ENCODE measurements around the gene MAGEF1. TPM values are rescaled to one million over a fixed set of nuclear protein-coding genes. Genes with fewer than 3 reads are reported as not detected.

MAGEF1 gene
- total RNA-seq, 2 donors from 2014 or later, result 61.3 to 86.5 TPM

GRCh38 chr3:184737641-184738505 is 26.0 kb upstream of the MAGEF1 start:
- H3K27me3 ChIP-seq (ENCODE audit: control insufficient read depth, insufficient read depth, low read length, poor library complexity, severe bottlenecking), result no peaks in the 10 kb centered on the region
- no peak overlapping the region for H3K27ac Mint-ChIP-seq
- no peaks in the 10 kb centered on the region for H3K9me3 ChIP-seq (ENCODE audit: control insufficient read depth, low read length)
- no peaks in the 10 kb centered on the region for H3K9me3 Mint-ChIP-seq
- no peak overlapping the region for H3K9ac ChIP-seq (ENCODE audit: extremely low read depth, low read length, poor library complexity, severe bottlenecking)
- no peaks in the 10 kb centered on the region for H3K36me3 Mint-ChIP-seq (ENCODE audit: low read depth)
- no peak for TF ChIP-seq CTCF (conservative IDR thresholded peaks at IDR 0.05)
- no peak overlapping the region for H3K4me3 Mint-ChIP-seq
- DNase-seq, result peak; percentile 45
- H3K27ac ChIP-seq (ENCODE audit: low read depth, low read length), result no peak overlapping the region
- 83 to 92% methylated on average over 10 to 14 of the region's 15 CpGs for WGBS, 2 experiments (ENCODE audit: insufficient coverage in 1 of 2, insufficient read length in 1 of 2)
- H3K36me3 ChIP-seq (ENCODE audit: control insufficient read depth, insufficient read depth, low read length), result no peaks in the 10 kb centered on the region
- H3K4me3 ChIP-seq (ENCODE audit: low read length), result no peak overlapping the region
- peaks cover 58% of the 10 kb centered on the region for H3K4me1 Mint-ChIP-seq
- peaks cover 5% of the 10 kb centered on the region for H3K27me3 Mint-ChIP-seq (ENCODE audit: insufficient read depth)
- peaks cover 24% of the 10 kb centered on the region for H3K4me1 ChIP-seq (ENCODE audit: control insufficient read depth, insufficient read depth, low read length)

- Mint-ChIP-seq H3K9me3 (no peaks in the 10 kb centered on the region), H3K27ac (no peak overlapping the region), H3K27me3 (ENCODE audit: insufficient read depth) (peaks cover 5% of the 10 kb centered on the region), H3K36me3 (ENCODE audit: low read depth) (no peaks in the 10 kb centered on the region), H3K4me3 (no peak overlapping the region), H3K4me1 (peaks cover 51% of the 10 kb centered on the region)
- Histone ChIP-seq H3K27me3 (ENCODE audit: control insufficient read depth, insufficient read depth, low read length, poor library complexity, severe bottlenecking) (no peaks in the 10 kb centered on the region), H3K4me3 (ENCODE audit: low read length) (no peak overlapping the region), H3K9me3 (ENCODE audit: control insufficient read depth, low read length) (no peaks in the 10 kb centered on the region), H3K9ac (ENCODE audit: extremely low read depth, low read length, poor library complexity, severe bottlenecking) (no peak overlapping the region), H3K4me1 (ENCODE audit: control insufficient read depth, insufficient read depth, low read length) (peaks cover 20% of the 10 kb centered on the region), H3K36me3 (ENCODE audit: control insufficient read depth, insufficient read depth, low read length) (no peaks in the 10 kb centered on the region), H3K27ac (ENCODE audit: low read depth, low read length) (no peak overlapping the region)
- peak; percentile 46 for DNase-seq
- 89 to 94% methylated on average over 3 of the region's 3 CpGs for WGBS, 2 experiments (ENCODE audit: insufficient coverage in 1 of 2, insufficient read length in 1 of 2)
- no peak for TF ChIP-seq CTCF (conservative IDR thresholded peaks at IDR 0.05)
Measured at GRCh38 chr3:184737063-184737462, 25.2 kb upstream of the MAGEF1 start.

GRCh38 chr3:184734903-184735701 is 23.2 kb upstream of the MAGEF1 start:
- Mint-ChIP-seq H3K4me3 (no peak overlapping the region), H3K27me3 (ENCODE audit: insufficient read depth) (peaks cover 12% of the 10 kb centered on the region), H3K27ac (no peak overlapping the region), H3K36me3 (ENCODE audit: low read depth) (no peaks in the 10 kb centered on the region), H3K4me1 (peaks cover 34% of the 10 kb centered on the region), H3K9me3 (no peaks in the 10 kb centered on the region)
- Histone ChIP-seq H3K27ac (ENCODE audit: low read depth, low read length) (no peak overlapping the region), H3K9ac (ENCODE audit: extremely low read depth, low read length, poor library complexity, severe bottlenecking) (no peak overlapping the region), H3K27me3 (ENCODE audit: control insufficient read depth, insufficient read depth, low read length, poor library complexity, severe bottlenecking) (no peaks in the 10 kb centered on the region), H3K4me3 (ENCODE audit: low read length) (no peak overlapping the region), H3K4me1 (ENCODE audit: control insufficient read depth, insufficient read depth, low read length) (peaks cover 10% of the 10 kb centered on the region), H3K36me3 (ENCODE audit: control insufficient read depth, insufficient read depth, low read length) (no peaks in the 10 kb centered on the region), H3K9me3 (ENCODE audit: control insufficient read depth, low read length) (no peaks in the 10 kb centered on the region)
- WGBS, 2 experiments (ENCODE audit: insufficient coverage in 1 of 2, insufficient read length in 1 of 2), result 92 to 97% methylated on average over 13 to 14 of the region's 14 CpGs
- no peak for TF ChIP-seq CTCF (conservative IDR thresholded peaks at IDR 0.05)
- DNase-seq, result peak; percentile 48
